GM12865 (cell line): ENCODE results near the gene PLD5.

ENCODE experiments used
- DNase-seq: peaks from one replicate; pipeline ENCODE4 v3.0.0; 2010; ENCODE audit warnings: low read depth
- H3K4me3 ChIP-seq: 2 replicates; pipeline ENCODE4 v1.5.1; 2011; ENCODE audit warnings: mild to moderate bottlenecking, low read depth, low read length, control low read depth
- TF ChIP-seq, protein P1 (sequence below): IDR thresholded peaks from 2 replicates; pipeline ENCODE4 v1.5.1; 2011; ENCODE audit warnings: low read length, control low read depth, low read depth, inconsistent platforms; ENCODE audit not compliant: insufficient read depth; ENCODE audit errors: missing control alignments

PLD5 gene

GRCh38 chr1:242524571-242525359, at the start of gene PLD5:
Gene PLD5 (minus strand): TSS chr1:242524697.
- TF ChIP-seq, protein P1, sequence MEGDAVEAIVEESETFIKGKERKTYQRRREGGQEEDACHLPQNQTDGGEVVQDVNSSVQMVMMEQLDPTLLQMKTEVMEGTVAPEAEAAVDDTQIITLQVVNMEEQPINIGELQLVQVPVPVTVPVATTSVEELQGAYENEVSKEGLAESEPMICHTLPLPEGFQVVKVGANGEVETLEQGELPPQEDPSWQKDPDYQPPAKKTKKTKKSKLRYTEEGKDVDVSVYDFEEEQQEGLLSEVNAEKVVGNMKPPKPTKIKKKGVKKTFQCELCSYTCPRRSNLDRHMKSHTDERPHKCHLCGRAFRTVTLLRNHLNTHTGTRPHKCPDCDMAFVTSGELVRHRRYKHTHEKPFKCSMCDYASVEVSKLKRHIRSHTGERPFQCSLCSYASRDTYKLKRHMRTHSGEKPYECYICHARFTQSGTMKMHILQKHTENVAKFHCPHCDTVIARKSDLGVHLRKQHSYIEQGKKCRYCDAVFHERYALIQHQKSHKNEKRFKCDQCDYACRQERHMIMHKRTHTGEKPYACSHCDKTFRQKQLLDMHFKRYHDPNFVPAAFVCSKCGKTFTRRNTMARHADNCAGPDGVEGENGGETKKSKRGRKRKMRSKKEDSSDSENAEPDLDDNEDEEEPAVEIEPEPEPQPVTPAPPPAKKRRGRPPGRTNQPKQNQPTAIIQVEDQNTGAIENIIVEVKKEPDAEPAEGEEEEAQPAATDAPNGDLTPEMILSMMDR: no peak
- no peak for DNase-seq
- no peak within 1 kb of the TSS for H3K4me3 ChIP-seq

DNA sequence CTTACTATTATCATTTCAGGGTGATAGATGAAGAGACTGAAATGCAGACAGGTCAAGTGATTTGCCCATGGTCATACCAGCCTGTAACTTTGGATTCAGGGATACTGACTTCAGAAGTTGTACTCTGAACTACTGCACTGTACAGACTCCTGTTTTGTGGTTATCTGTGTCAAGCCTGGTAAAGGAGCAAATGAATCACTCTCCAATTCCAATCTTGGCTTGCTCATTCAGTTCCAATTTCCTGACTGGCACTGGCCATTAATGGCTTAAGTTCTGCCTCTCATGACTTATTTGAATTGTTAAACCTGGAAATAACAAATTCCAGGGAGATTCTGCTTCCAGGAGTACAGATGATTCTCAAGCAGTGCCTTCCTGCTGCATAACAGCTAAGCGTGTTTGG, 45.4 kb upstream of the PLD5 start:
- H3K4me3 ChIP-seq: no peak overlapping the region
- TF ChIP-seq, protein P1: no peak
- no peak for DNase-seq

DNA sequence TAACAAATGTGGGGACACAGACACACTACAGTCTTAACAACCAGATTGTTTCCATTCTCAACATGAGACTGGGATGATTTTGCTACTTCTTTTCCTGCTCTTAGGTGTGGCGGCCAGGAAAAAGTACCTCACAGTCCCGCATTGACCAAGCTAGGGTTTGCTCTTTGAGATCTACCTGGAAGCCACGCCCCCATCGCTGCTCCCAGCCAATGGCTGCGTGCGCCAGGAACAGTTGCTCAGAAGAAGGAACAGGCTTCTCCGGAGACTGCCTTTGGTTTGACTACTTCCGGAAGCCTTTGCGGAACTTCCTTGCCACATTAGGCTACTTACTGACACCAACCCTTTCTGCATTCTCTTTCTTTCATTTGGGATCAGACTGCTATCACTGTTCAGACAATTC, 44.2 kb upstream of the PLD5 start:
- no peak overlapping the region for H3K4me3 ChIP-seq
- DNase-seq: no peak
- TF ChIP-seq, protein P1: no peak

DNA sequence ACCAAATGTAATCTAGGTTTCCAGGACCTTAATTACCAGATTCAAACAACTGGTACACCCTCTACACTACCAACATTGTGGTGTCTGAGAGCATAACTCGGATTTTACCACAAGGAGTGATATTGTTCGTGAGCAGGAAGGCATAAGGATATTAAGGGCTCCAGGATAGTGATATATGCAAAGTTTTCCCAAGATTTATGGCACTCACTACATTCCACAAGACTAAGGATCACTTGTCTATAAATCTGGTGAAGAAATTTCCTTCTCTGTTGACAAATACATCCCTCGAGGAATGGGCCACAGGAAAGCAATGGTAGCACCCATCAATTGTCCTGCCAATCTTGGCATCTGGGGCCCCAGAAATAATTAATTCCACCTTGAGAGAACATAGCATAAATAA, 43.1 kb upstream of the PLD5 start:
- no peak overlapping the region for H3K4me3 ChIP-seq
- TF ChIP-seq, protein P1: no peak
- DNase-seq: no peak

GRCh38 chr1:242556759-242557158, 32.3 kb upstream of the PLD5 start:
- TF ChIP-seq, protein P1: no peak
- DNase-seq: no peak
- H3K4me3 ChIP-seq: no peak overlapping the region

DNA sequence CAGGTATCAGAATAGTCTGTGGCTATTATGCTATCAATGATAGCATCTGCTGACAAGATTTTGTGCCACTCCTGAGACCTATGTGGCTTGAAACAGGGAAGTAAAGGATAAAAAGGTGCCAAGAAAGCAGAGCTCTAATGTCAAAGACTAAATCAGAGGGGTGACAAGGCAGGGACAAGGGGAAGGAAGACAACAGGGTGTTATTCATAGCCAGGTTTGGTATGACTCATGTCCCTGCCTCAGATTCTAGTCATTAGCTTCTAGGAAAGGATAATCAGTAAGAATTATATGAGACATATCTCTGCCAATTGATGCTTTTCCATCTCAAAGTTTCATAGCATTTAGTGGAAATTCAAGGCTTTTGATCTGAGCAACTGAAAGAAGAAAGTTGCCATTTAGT, 31.8 kb upstream of the PLD5 start:
- TF ChIP-seq, protein P1: no peak
- no peak overlapping the region for H3K4me3 ChIP-seq
- no peak for DNase-seq

- no peak for DNase-seq
- H3K4me3 ChIP-seq: no peak overlapping the region
- TF ChIP-seq, protein P1: no peak
Observed at GRCh38 chr1:242554577-242554976, 30.1 kb upstream of the PLD5 start.
